A673 (cell line): Measurements from ENCODE around the gene NKD1. TPM values are rescaled to one million over a fixed set of nuclear protein-coding genes. Genes with fewer than 3 reads are reported as not detected.

Experiments
- BruUV-seq: library from RNA; stranded (reverse); fragments of 400-500 nt; replicated peaks from 2 replicates; lab custom pipeline; 2021; lab: Mats Ljungman, UMichigan
- CTCF ChIA-PET: fragments of 300-600 bp; sonication (Branson Sonifier 250); formaldehyde crosslinking; loops from one replicate; lab custom pipeline; 2022; ENCODE audit warnings: antibody characterized with exemption; lab: Charles Lee
- POLR2A ChIA-PET: fragments of 300-600 bp; sonication (Branson Sonifier 250); formaldehyde crosslinking; loops from one replicate; lab custom pipeline; 2022; ENCODE audit warnings: antibody characterized with exemption; ENCODE audit not compliant: low non-redundant PET; lab: Charles Lee
- DNase-seq: peaks from one replicate; pipeline ENCODE4 v3.0.0-alpha.2; 2015; ENCODE audit warnings: low spot score
- H3K27ac ChIP-seq: fragments of 200-600 bp; sonication (generic); 2 replicates; pipeline ENCODE4 v1.5.1; 2016; ENCODE audit warnings: mixed run types, low read depth, mild to moderate bottlenecking, mixed read lengths, antibody characterized with exemption, low read length; ENCODE audit not compliant: poor library complexity, severe bottlenecking
- H3K27me3 ChIP-seq: fragments of 200-600 bp; sonication (generic); replicated peaks from 2 replicates; pipeline ENCODE4 v1.6.1; 2017; ENCODE audit warnings: mixed run types, low read depth, mild to moderate bottlenecking, mixed read lengths, antibody characterized with exemption, low read length; ENCODE audit not compliant: insufficient read depth, poor library complexity
- H3K36me3 ChIP-seq: fragments of 200-600 bp; sonication (generic); 2 replicates; pipeline ENCODE4 v1.6.1; 2016; ENCODE audit warnings: mixed run types, mild to moderate bottlenecking, mixed read lengths, antibody characterized with exemption, low read length; ENCODE audit not compliant: insufficient read depth, poor library complexity, severe bottlenecking
- H3K4me1 ChIP-seq: fragments of 200-600 bp; sonication (generic); 2 replicates; pipeline ENCODE4 v1.6.1; 2017; ENCODE audit warnings: mixed run types, mild to moderate bottlenecking, mixed read lengths, antibody characterized with exemption, low read length; ENCODE audit not compliant: insufficient read depth, poor library complexity, severe bottlenecking
- H3K4me3 ChIP-seq: fragments of 200-600 bp; sonication (generic); 2 replicates; pipeline ENCODE4 v1.5.1; 2016; ENCODE audit warnings: low read depth, mixed run types, mild to moderate bottlenecking, mixed read lengths, low read length; ENCODE audit not compliant: poor library complexity, severe bottlenecking
- H3K9me3 ChIP-seq: fragments of 200-600 bp; sonication (generic); 2 replicates; pipeline ENCODE4 v1.6.1; 2016; ENCODE audit warnings: mixed run types, low read depth, mild to moderate bottlenecking, mixed read lengths, antibody characterized with exemption, low read length; ENCODE audit not compliant: poor library complexity, severe bottlenecking
- EZH2 ChIP-seq: fragments of 200-600 bp; sonication (generic); IDR thresholded peaks from 2 replicates; pipeline ENCODE4 v1.6.1; 2017; ENCODE audit warnings: borderline replicate concordance, low read depth, mild to moderate bottlenecking, mixed read lengths, antibody characterized with exemption, low read length; ENCODE audit not compliant: poor library complexity, severe bottlenecking
- intact Hi-C: fragments of 100-400 bp; cut with micrococcal nuclease; formaldehyde crosslinking; loops from one replicate; pipeline ENCODE4 v1.10.0; 2022; ENCODE audit not compliant: unreplicated experiment
- total RNA-seq: library from RNA; stranded (reverse); gene quantifications from 2 replicates; pipeline ENCODE4 v1.2.3, GENCODE V29; 2021
- TF ChIP-seq, protein P1 (sequence below): fragments of 300-800, 200-600 bp; sonication (generic); conservative IDR thresholded peaks from 2 replicates; pipeline ENCODE4 v1.5.1; 2017; ENCODE audit warnings: low read depth, mild to moderate bottlenecking, antibody characterized with exemption, low read length, moderate library complexity, mixed read lengths

Gene NKD1
- total RNA-seq, 1 experiment from 2014 or later, result 1.1 TPM

DNA sequence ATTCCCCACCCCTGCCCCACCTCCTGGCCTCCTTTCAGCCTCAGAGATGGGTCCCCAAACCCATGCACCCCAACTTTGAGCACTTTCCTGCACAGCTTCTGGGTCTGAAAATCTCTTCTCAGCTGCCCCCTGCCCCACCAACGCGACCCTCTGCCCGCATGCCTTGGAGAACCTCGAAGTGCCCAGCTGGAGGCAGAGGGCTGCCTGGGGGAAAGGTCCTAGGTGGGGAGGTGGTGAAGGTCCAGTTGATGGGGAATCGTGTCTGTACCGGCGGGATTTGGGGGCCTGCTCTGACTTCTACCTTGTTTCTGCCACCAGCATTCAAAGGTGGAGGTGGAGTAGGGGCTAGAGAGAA lies 1.3 kb downstream of the NKD1 start:
- Histone ChIP-seq H3K4me1 (no peaks in the 10 kb centered on the region), H3K27ac (no peak overlapping the region), H3K4me3 (no peak overlapping the region), H3K36me3 (no peaks in the 10 kb centered on the region), H3K27me3 (peaks cover 58% of the 10 kb centered on the region), H3K9me3 (no peaks in the 10 kb centered on the region)
- no peak for TF ChIP-seq EZH2
- ChIA-PET CTCF (no interaction called here), POLR2A (no interaction called here)
- DNase-seq, result no peak
- intact Hi-C loops, result no loop called here
- BruUV-seq, result no TSS peak

DNA sequence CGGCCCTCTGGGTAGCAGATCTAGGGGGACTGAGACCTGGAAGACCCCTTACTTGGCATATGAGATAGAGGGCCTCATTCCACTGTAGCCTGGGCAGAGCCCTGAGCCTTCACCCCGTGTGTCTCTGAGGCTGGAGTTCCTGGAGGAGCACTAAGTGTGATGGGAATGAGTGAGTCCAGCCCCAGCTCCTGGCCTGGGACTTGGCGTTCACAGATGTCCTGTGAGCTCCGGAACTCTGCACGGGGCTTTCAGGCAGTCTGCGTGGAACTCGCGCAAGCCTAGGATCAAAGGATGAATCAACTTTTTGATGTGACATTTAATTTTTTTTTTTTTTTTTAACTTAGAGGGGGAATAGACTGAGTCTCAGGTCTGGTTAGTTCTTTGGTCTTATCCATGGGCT lies 1.8 kb downstream of the NKD1 start:
- DNase-seq, result no peak
- no peaks in the 10 kb centered on the region for H3K4me1 ChIP-seq
- no TSS peak for BruUV-seq
- TF ChIP-seq EZH2, result no peak
- TF ChIP-seq, protein P1, sequence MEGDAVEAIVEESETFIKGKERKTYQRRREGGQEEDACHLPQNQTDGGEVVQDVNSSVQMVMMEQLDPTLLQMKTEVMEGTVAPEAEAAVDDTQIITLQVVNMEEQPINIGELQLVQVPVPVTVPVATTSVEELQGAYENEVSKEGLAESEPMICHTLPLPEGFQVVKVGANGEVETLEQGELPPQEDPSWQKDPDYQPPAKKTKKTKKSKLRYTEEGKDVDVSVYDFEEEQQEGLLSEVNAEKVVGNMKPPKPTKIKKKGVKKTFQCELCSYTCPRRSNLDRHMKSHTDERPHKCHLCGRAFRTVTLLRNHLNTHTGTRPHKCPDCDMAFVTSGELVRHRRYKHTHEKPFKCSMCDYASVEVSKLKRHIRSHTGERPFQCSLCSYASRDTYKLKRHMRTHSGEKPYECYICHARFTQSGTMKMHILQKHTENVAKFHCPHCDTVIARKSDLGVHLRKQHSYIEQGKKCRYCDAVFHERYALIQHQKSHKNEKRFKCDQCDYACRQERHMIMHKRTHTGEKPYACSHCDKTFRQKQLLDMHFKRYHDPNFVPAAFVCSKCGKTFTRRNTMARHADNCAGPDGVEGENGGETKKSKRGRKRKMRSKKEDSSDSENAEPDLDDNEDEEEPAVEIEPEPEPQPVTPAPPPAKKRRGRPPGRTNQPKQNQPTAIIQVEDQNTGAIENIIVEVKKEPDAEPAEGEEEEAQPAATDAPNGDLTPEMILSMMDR, result no peak
- no peak overlapping the region for H3K4me3 ChIP-seq
- intact Hi-C loops, result no loop called here
- H3K9me3 ChIP-seq, result no peaks in the 10 kb centered on the region
- CTCF ChIA-PET, result no interaction called here
- POLR2A ChIA-PET, result no interaction called here
- H3K36me3 ChIP-seq, result no peaks in the 10 kb centered on the region
- H3K27ac ChIP-seq, result no peak overlapping the region
- H3K27me3 ChIP-seq, result peaks cover 55% of the 10 kb centered on the region

DNA sequence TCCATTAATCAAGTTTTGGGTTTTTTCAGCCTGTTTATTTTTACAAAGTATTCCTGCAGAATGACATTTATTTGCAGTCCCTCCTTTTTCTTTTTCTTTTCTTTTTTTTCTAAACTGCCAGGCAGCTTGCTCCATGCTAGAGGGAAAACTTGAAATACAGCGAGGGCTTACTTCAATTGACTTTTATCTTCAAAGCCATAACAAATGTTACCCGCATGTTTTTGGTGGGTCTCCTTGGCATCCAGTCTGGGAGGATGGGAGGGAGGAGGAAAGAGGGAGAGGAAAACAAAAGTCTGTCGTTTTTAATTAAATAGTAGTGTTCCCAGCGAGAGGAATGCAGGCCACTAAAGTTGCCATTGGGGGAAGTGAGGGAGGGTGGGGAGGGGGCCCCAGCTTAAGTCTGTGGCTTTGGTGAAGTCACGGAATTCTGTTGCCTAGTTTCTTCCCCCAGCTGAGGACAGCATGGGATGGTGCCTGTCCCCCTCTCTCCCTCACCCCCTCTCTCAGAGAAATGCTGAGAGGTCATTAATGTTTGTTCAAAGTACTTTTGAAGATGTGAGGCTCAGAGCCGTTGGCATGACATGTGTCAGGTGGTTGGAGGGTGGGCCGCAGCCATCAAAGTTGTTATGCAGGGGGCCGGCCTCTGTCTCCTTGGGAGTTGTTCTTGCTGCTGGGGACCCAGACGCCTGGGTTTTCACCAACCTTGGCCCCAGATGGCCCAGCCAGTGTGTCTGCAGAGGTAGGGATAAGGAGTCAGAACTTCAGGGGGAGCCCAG lies 2.9 kb downstream of the NKD1 start:
- DNase-seq, result no peak
- BruUV-seq, result no TSS peak
- H3K27me3 ChIP-seq, result peaks cover 47% of the 10 kb centered on the region
- no peak overlapping the region for H3K27ac ChIP-seq
- H3K4me1 ChIP-seq, result no peaks in the 10 kb centered on the region
- intact Hi-C loops, result no loop called here
- H3K9me3 ChIP-seq, result no peaks in the 10 kb centered on the region
- no peak overlapping the region for H3K4me3 ChIP-seq
- ChIA-PET CTCF (interaction anchor here (0.6 kb wide), 1 partner anchor 15 kb away, joined by 3 read pairs; no protein-coding TSS in a partner anchor), POLR2A (no interaction called here)
- TF ChIP-seq EZH2, result no peak
- TF ChIP-seq, protein P1, result no peak
- H3K36me3 ChIP-seq, result no peaks in the 10 kb centered on the region
